ENCODE results near the gene DLST. TPM values are rescaled to one million over a fixed set of nuclear protein-coding genes. Genes with fewer than 3 reads are reported as not detected.
A peak's percentile ranks its signal among the peaks of the same experiment; 100 is the strongest.

Gene DLST
- total and polyA plus RNA-seq, 4 experiments from 2014 or later, result 4.8 to 104 (median 56.0) TPM

DNA sequence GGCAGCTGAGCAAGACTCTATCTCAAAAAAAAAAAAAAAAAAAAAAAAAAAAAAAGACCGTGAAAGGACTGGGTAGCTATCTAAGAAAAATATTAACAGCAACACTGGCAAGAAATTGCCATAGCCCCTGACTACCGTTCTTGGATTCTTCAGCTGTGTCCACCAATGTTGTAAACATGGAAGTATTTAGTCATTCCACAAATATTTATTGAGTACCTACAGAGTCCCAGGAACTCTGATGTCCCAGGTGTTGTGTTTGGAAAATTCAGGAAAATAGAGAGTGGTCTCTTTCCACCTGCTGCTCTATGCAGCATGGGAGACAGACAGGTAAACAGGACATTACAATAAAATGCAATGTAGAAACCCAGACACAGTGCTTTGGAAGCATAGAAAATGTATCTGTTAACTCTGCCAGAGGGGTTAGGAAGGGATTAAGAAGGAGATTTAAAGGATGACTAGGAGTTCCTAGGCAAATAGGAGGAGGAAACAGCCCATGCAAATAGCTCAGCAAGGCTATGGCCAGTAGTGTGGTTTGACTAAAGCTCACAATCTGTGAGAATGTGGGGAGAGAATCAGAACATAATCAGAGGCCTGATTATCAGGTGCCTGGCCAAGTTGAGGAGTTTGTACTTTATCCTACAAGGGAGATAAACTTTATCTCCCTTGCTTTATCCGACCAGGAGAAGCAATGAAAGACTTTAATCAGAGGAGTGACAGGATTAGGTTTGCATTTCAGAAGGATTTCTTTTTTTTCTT is 2.1 kb upstream of the DLST start:
- CTCF ChIA-PET (ENCODE audit: partially characterized antibody), result interaction anchor here (1.0 to 19.5 kb wide), 6 partner anchors 8 to 27 kb away, joined by 3 to 253 read pairs (median 14); no protein-coding TSS in a partner anchor
- Histone ChIP-seq H3K4me1 (ENCODE audit: insufficient read depth, low read length) (peaks cover 49% of the 10 kb centered on the region), H3K9me3 (ENCODE audit: control insufficient read depth in 1 of 2, low read length in 2 of 2) (no peaks in the 10 kb centered on the region), H3K27ac (ENCODE audit: low read depth, low read length) (no peak overlapping the region), H3K4me3 (ENCODE audit: low read length in 2 of 2) (no peak overlapping the region), H3K36me3 (ENCODE audit: insufficient read depth, low read length) (no peaks in the 10 kb centered on the region), H3K27me3 (ENCODE audit: insufficient read depth, low read length) (no peaks in the 10 kb centered on the region)
- peak overlapping the region; percentile 56 to 93 (median 77) for H3K27ac Mint-ChIP-seq
- H3K4me1 Mint-ChIP-seq, result peaks cover 43 to 70% (median 56%) of the 10 kb centered on the region in 4 donors
- POLR2A ChIA-PET (ENCODE audit: partially characterized antibody), result interaction anchor here (1.9 to 8.1 kb wide), 2 partner anchors 9 to 123 kb away, joined by 6 to 94 read pairs; partner anchors contain the start of gene EIF2B2
- peaks cover 0 to 22% of the 10 kb centered on the region in 2 donors for H3K36me3 Mint-ChIP-seq
- peak overlapping the region in 7 of 8 donors; percentile 1 to 71 (median 41) for H3K4me3 Mint-ChIP-seq
- H3K27me3 Mint-ChIP-seq, result no peaks in the 10 kb centered on the region
- H3K9me3 Mint-ChIP-seq, result no peaks in the 10 kb centered on the region
- intact Hi-C loops (cut with micrococcal nuclease), result loop anchor here (2.0 to 5.0 kb wide), 2 partner anchors 13 to 117 kb away; partner anchors contain the start of gene YLPM1
- no peak for DNase-seq

DNA sequence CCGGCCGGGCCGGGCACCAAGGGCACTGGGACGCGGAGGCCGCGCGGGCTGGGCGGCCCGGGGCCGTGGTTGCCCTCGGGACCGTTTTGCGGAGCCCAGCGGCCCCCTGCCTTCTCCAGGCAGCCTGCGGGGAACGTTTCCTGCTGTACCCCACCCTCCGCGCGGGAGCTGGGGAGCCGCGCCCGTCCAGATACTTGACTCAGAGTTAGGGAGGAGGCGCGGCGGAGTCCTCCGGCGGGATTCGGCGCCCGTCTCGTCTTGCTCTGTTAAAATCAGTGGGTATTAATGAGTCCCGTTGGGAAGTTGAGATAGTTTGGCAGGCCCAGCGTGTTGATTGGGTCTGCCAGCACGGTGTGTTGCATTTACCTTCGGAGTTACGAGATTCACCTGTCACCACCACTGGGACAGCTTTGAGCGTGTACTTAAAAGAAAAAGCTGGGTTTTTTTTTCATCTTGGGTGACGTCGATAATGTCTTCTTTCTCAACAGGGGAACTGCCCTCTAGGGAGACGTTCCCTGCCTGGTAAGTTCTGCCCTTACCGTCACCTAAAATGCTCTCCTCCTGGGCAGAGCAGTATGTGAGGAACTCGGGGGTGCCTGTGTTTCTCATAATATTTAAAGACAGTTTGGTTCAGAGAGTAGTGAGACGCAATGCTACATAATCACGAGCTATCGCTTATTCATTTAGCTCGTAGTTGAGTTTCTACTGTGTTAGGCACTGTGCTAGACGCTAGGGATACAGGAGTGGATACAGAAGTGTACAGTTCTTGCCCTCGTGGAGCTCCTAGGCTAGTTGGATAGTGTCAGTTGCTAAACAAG is 596 bp downstream of the DLST start:
- Mint-ChIP-seq H3K4me1 (peaks cover 49 to 75% (median 62%) of the 10 kb centered on the region in 4 donors), H3K36me3 (peaks cover 3 to 42% of the 10 kb centered on the region in 2 donors), H3K4me3 (peak overlapping the region; percentile 96 to 100 (median 99)), H3K9me3 (no peaks in the 10 kb centered on the region), H3K27ac (peak overlapping the region; percentile 93 to 100 (median 100)), H3K27me3 (no peaks in the 10 kb centered on the region)
- no peaks in the 10 kb centered on the region for H3K9me3 ChIP-seq (ENCODE audit: control insufficient read depth in 1 of 2, low read length in 2 of 2)
- intact Hi-C loops (cut with micrococcal nuclease), result loop anchor here (1.0 to 5.0 kb wide), 2 partner anchors 120 kb away; partner anchors contain the start of genes EIF2B2 and YLPM1
- peaks cover 6% of the 10 kb centered on the region for H3K36me3 ChIP-seq (ENCODE audit: insufficient read depth, low read length)
- peaks cover 55% of the 10 kb centered on the region for H3K4me1 ChIP-seq (ENCODE audit: insufficient read depth, low read length)
- H3K27me3 ChIP-seq (ENCODE audit: insufficient read depth, low read length), result no peaks in the 10 kb centered on the region
- POLR2A ChIA-PET (ENCODE audit: partially characterized antibody), result interaction anchor here (0.5 to 8.1 kb wide), 16 partner anchors 8 to 293 kb away, joined by 3 to 94 read pairs (median 5); partner anchors contain the start of genes ACYP1, RPS6KL1 and YLPM1
- CTCF ChIA-PET (ENCODE audit: partially characterized antibody), result interaction anchor here (0.7 to 19.5 kb wide), 7 partner anchors 10 to 270 kb away, joined by 3 to 253 read pairs (median 8); partner anchors contain the start of gene LTBP2
- H3K4me3 ChIP-seq (ENCODE audit: low read length in 2 of 2), result peak overlapping the region; percentile 44 to 98
- H3K27ac ChIP-seq (ENCODE audit: low read depth, low read length), result peak overlapping the region; percentile 87
- DNase-seq, result peak; percentile 70 to 80 (median 74)

DNA sequence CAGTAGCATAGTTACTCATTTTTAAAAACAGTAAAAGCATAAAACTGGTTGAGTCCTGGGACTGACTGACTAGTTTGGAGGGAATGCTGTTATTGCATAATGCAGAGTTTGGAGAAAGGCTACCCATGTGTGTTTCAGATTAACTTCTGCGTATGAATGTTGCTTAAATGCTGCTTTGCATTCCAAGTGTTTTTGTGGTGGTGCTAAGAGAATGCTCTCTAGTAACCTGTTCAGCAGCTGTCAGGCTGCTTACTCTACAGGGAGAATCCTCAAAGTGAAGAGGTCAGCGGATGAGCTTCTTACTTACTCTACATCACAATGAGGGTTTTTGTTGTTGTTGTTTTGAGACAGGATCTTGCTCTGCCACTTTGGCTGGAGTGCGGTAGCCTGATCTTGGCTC is 4.3 kb downstream of the DLST start:
- H3K27me3 Mint-ChIP-seq, result no peaks in the 10 kb centered on the region
- intact Hi-C loops (cut with micrococcal nuclease), result no loop called here
- peaks cover 24% of the 10 kb centered on the region for H3K36me3 ChIP-seq (ENCODE audit: insufficient read depth, low read length)
- H3K9me3 Mint-ChIP-seq, result no peaks in the 10 kb centered on the region
- no peak overlapping the region for H3K4me3 ChIP-seq (ENCODE audit: low read length in 2 of 2)
- peaks cover 63% of the 10 kb centered on the region for H3K4me1 ChIP-seq (ENCODE audit: insufficient read depth, low read length)
- peak overlapping the region in 4 of 8 donors; percentile 3 to 56 (median 27) for H3K4me3 Mint-ChIP-seq
- H3K27ac Mint-ChIP-seq, result peak overlapping the region in 6 of 7 donors; percentile 28 to 93 (median 82)
- H3K9me3 ChIP-seq (ENCODE audit: control insufficient read depth in 1 of 2, low read length in 2 of 2), result no peaks in the 10 kb centered on the region
- DNase-seq, result no peak
- peaks cover 46 to 75% (median 62%) of the 10 kb centered on the region in 4 donors for H3K4me1 Mint-ChIP-seq
- H3K27ac ChIP-seq (ENCODE audit: low read depth, low read length), result no peak overlapping the region
- H3K36me3 Mint-ChIP-seq, result peaks cover 15 to 67% of the 10 kb centered on the region in 2 donors
- CTCF ChIA-PET (ENCODE audit: partially characterized antibody), result interaction anchor here (1.1 to 19.5 kb wide), 2 partner anchors 19 to 27 kb away, joined by 3 to 253 read pairs; no protein-coding TSS in a partner anchor
- no peaks in the 10 kb centered on the region for H3K27me3 ChIP-seq (ENCODE audit: insufficient read depth, low read length)
- POLR2A ChIA-PET (ENCODE audit: partially characterized antibody), result interaction anchor here (8.1 kb wide), 1 partner anchor 15 kb away, joined by 94 read pairs; no protein-coding TSS in a partner anchor

DNA sequence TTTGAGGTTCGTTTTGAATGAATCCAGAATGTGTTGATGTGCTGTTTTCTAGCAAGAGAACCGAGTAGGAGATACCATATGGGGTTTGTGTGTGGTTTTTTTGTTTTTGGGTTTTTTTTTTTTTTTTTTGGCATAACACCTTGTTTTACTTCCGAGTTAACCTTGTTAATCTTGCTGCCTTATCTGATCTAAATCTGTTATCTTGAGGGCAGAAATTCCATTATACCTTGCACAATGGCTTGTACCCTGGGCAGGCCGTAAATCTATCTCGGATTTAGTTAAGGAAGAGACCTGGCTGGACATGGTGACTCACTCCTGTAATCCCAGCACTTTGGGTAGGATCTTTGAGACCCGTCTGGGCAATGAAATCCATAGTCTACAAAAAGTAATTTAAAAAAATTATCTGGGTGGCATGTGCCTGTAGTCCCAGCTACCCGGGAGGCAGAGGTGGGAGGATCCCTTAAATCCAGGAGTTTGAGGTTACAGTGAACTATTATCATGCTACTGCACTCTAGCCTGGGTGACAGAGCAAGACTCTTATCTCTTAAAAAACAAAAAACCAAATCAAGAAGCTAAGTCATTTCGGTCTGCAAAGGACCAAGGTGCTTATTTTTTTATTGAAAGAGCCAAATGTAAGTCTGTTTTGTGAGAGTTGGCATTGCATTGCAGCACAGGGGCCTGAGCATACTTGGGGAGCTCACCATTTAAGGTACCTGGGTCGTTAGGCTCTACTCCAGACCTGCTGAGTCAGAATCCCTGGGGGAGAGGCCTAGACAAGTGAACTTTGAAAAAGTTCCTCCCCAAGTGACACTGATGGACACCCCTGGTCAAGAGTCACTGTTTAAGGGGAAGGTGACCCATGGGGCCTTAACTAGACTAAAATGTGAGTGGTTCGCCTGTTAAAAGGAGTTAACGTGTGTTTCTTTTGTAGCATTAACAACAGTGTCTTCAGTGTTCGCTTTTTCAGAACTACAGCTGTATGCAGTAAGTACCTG is 6.7 kb downstream of the DLST start:
- DNase-seq, result peak in 2 of 5 donors; percentile 15 to 25
- Histone ChIP-seq H3K27me3 (ENCODE audit: insufficient read depth, low read length) (no peaks in the 10 kb centered on the region), H3K9me3 (ENCODE audit: control insufficient read depth in 1 of 2, low read length in 2 of 2) (no peaks in the 10 kb centered on the region), H3K36me3 (ENCODE audit: insufficient read depth, low read length) (peaks cover 48% of the 10 kb centered on the region), H3K4me1 (ENCODE audit: insufficient read depth, low read length) (peaks cover 50% of the 10 kb centered on the region), H3K27ac (ENCODE audit: low read depth, low read length) (no peak overlapping the region), H3K4me3 (ENCODE audit: low read length in 2 of 2) (no peak overlapping the region)
- Mint-ChIP-seq H3K9me3 (no peaks in the 10 kb centered on the region), H3K4me1 (peaks cover 38 to 56% (median 48%) of the 10 kb centered on the region in 4 donors), H3K4me3 (peak overlapping the region in 7 of 8 donors; percentile 31 to 58 (median 41)), H3K27ac (peak overlapping the region; percentile 59 to 89 (median 73)), H3K36me3 (peaks cover 27 to 81% of the 10 kb centered on the region in 2 donors), H3K27me3 (no peaks in the 10 kb centered on the region)
- intact Hi-C loops (cut with micrococcal nuclease), result no loop called here
- CTCF ChIA-PET (ENCODE audit: partially characterized antibody), result interaction anchor here (0.6 to 8.6 kb wide), 4 partner anchors 9 to 243 kb away, joined by 3 to 90 read pairs (median 10); no protein-coding TSS in a partner anchor
- POLR2A ChIA-PET (ENCODE audit: partially characterized antibody), result interaction anchor here (0.6 to 0.9 kb wide), 3 partner anchors 12 to 17 kb away, joined by 3 read pairs; no protein-coding TSS in a partner anchor

DNA sequence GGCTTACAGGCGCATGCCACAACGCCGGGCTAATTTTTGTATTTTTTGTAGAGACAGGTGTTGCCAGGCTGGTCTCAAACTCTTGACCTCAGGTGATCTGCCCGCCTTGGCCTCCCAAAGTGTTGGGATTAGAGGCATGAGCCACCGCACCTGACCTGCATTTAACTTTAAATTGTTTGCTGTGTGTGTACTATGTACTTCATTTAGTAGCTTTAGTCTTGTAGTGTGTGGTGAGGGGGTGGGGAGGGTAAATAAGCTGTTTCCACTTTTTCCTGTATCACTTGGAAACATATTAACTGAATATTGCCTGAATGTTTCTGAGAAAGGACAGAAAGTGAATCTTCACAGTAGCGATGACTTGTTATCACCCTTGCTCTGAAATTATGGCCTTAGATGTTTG is 8.5 kb downstream of the DLST start:
- Histone ChIP-seq H3K36me3 (ENCODE audit: insufficient read depth, low read length) (peaks cover 62% of the 10 kb centered on the region), H3K27me3 (ENCODE audit: insufficient read depth, low read length) (no peaks in the 10 kb centered on the region), H3K9me3 (ENCODE audit: control insufficient read depth in 1 of 2, low read length in 2 of 2) (no peaks in the 10 kb centered on the region), H3K4me3 (ENCODE audit: low read length in 2 of 2) (no peak overlapping the region), H3K4me1 (ENCODE audit: insufficient read depth, low read length) (peaks cover 32% of the 10 kb centered on the region), H3K27ac (ENCODE audit: low read depth, low read length) (no peak overlapping the region)
- intact Hi-C loops (cut with micrococcal nuclease), result no loop called here
- Mint-ChIP-seq H3K27me3 (no peaks in the 10 kb centered on the region), H3K4me1 (peaks cover 25 to 38% (median 31%) of the 10 kb centered on the region in 4 donors), H3K9me3 (no peaks in the 10 kb centered on the region), H3K36me3 (peaks cover 39 to 84% of the 10 kb centered on the region in 2 donors), H3K4me3 (peak overlapping the region in 1 of 8 donors; percentile 2), H3K27ac (peak overlapping the region in 1 of 7 donors; percentile 29)
- DNase-seq, result no peak
- CTCF ChIA-PET (ENCODE audit: partially characterized antibody), result interaction anchor here (0.6 to 8.6 kb wide), 9 partner anchors 10 to 199 kb away, joined by 3 to 90 read pairs (median 4); no protein-coding TSS in a partner anchor
- POLR2A ChIA-PET (ENCODE audit: partially characterized antibody), result interaction anchor here (0.8 to 1.3 kb wide), 2 partner anchors 8 to 128 kb away, joined by 3 to 5 read pairs; partner anchors contain the start of gene DLST

DNA sequence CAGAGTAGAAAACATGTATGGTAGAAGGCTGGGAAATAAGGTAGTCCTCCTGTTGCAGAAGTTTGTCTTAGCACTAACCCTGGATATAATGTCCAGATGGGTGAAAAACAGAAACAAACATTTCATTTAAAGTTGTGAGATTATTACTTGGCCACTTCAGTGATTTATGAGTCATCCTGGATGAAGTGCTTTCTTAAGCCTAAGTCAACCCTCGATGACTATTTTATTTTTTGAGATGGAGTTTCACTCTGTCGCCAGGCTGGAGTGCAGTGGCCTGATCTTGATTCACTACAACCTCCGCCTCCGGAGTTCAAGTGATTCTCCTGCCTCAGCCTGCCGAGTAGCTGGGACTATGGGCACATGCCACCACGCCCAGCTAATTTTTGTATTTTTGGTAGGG is 10.2 kb downstream of the DLST start:
- no peaks in the 10 kb centered on the region for H3K9me3 Mint-ChIP-seq
- Histone ChIP-seq H3K27ac (ENCODE audit: low read depth, low read length) (no peak overlapping the region), H3K4me1 (ENCODE audit: insufficient read depth, low read length) (peaks cover 16% of the 10 kb centered on the region), H3K27me3 (ENCODE audit: insufficient read depth, low read length) (no peaks in the 10 kb centered on the region), H3K4me3 (ENCODE audit: low read length in 2 of 2) (no peak overlapping the region), H3K36me3 (ENCODE audit: insufficient read depth, low read length) (peaks cover 71% of the 10 kb centered on the region), H3K9me3 (ENCODE audit: control insufficient read depth in 1 of 2, low read length in 2 of 2) (no peaks in the 10 kb centered on the region)
- no peak overlapping the region for H3K4me3 Mint-ChIP-seq
- POLR2A ChIA-PET (ENCODE audit: partially characterized antibody), result interaction anchor here (2.6 kb wide), 1 partner anchor 9 kb away, joined by 20 read pairs; the partner anchor contains the start of gene DLST
- no peaks in the 10 kb centered on the region for H3K27me3 Mint-ChIP-seq
- H3K27ac Mint-ChIP-seq, result peak overlapping the region in 2 of 7 donors; percentile 29 to 31
- CTCF ChIA-PET (ENCODE audit: partially characterized antibody), result interaction anchor here (1.2 to 8.6 kb wide), 4 partner anchors 8 to 31 kb away, joined by 5 to 90 read pairs (median 36); no protein-coding TSS in a partner anchor
- peaks cover 12 to 22% (median 18%) of the 10 kb centered on the region in 4 donors for H3K4me1 Mint-ChIP-seq
- peaks cover 44 to 85% of the 10 kb centered on the region in 2 donors for H3K36me3 Mint-ChIP-seq
- intact Hi-C loops (cut with micrococcal nuclease), result no loop called here
- DNase-seq, result no peak
